Left renal cortex interstitium (tissue), 4 donors: ENCODE data around the gene EML6. TPM values are rescaled to one million over a fixed set of nuclear protein-coding genes. Genes with fewer than 3 reads are reported as not detected.

Source experiments
- DNase-seq, 4 donors: peaks; one replicate each; pipeline ENCODE4 v3.0.0-alpha.2; 2013; ENCODE audit warnings: low read depth in 4 of 4, low spot score in 2 of 4, missing footprints in 1 of 4
- polyA plus RNA-seq, 4 donors: library from polyadenylated mRNA; unstranded; fragments of 120-200 nt; gene quantifications; one replicate each; pipeline ENCODE4 v1.2.1, GENCODE V29; 2013; ENCODE audit not compliant: insufficient read length in 4 of 4

Gene EML6
- polyA plus RNA-seq, 4 donors = 10.2 to 16.5 (median 14.0) TPM

- no peak for DNase-seq
These were observed 289.4 kb downstream of the EML6 start for GRCh38 chr2:55012672-55013484.

- no peak for DNase-seq
These were observed 290.5 kb downstream of the EML6 start for GRCh38 chr2:55013936-55014335.

DNA sequence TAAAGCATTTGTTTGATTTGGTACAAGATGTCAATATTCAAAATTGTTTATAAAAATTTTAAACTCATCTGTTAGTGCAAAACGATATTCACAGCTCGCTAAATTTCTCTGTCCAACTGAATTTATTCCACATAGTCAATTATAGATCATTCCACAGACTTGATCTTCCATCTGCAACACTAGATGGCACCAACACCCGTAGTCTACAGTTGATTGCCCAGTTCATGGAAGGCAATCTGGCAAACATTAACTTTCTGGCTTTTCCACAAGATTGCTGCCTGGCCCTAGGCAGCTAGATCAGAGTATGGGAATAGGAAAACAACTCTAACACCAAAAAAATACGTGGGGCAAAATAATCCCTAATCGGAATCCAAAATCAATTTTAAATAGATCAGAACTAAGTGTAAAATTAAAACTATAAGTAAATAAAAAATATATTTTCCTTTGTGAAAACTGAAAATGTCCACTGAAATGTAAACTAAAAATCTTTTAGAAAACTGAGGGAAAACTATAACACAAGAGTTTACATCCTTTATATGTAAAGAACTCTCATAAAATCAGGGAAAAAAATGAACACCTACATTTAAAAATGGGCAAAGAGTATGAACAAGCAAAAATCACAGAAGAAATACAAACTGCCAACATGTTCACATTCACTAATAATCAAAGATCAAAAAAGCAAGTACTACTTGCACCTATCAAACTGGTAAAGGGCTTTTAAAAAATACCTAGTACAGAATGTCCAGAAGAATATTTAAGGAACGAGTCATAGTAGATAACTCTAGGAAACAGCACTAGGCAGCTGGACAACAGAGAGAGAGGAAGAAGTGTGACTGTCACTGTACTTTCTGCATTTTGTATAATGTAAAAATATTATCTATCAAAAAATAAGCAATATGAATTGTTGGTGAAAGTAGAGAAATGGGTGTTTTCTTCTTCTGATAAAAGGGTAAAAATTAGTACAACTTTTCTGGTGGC lies 291.8 kb downstream of the EML6 start:
- DNase-seq = peak in 2 of 4 donors; percentile 51 to 58

DNA sequence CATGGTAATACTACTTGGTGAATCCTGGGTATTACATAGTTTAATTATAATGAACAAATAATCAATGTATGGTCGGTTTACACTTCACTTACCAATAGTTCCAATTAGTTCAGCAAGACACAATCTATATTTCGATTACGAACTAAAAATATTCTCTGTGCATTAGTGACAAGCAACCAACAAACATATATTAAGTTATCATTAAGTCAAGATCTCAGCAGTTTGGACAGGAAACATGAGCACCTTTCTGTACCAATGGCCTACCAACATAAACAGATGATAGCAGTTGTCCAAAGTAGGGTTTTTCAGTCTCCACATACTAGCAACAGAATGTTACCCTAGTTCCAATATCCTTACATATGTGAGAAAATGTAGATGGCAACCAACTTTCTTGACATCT lies 294.0 kb downstream of the EML6 start:
- no peak for DNase-seq

- no peak for DNase-seq
These were observed 294.4 kb downstream of the EML6 start for GRCh38 chr2:55017880-55018279.

DNA sequence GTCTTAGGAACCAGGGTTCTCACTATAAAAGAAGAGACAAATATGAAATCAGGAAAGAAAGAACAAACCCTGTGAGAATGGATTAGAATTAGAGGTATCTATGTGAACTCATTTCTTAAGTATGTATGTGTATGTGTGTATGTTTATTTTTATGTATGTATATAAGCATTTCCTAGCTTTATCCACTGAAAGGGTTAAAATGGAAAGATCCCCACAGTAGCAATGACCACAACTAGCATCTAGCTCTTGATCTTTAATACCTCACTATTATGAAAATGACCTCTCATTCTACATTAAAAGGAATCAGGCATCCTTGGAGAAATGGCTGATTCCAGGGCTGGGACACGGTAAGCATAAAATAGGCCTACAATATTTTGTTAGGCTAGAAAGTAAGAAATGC lies 295.2 kb downstream of the EML6 start:
- no peak for DNase-seq

- no peak for DNase-seq
These were observed 296.2 kb downstream of the EML6 start for GRCh38 chr2:55019526-55020258.
